Stimulated activated CD4-positive, alpha-beta T cell treated with anti-CD3 and anti-CD28 coated beads, Interleukin-12 subunit alpha, Interleukin-12 subunit beta, amount 100 ng/mL, for 48 hours (primary cell): ENCODE data around the gene TNS3.
"Not testable (repeated sequence)": the region's sequence is repeated elsewhere in the genome, so short reads cannot be mapped to it uniquely, and the experiment has no call there.

Experiments used
- DNase-seq, 3 donors: peaks; one replicate each; pipeline ENCODE4 v3.0.0-alpha.2; 2020; ENCODE audit warnings: low read depth in 2 of 3, low spot score in 1 of 3

Gene TNS3

DNA sequence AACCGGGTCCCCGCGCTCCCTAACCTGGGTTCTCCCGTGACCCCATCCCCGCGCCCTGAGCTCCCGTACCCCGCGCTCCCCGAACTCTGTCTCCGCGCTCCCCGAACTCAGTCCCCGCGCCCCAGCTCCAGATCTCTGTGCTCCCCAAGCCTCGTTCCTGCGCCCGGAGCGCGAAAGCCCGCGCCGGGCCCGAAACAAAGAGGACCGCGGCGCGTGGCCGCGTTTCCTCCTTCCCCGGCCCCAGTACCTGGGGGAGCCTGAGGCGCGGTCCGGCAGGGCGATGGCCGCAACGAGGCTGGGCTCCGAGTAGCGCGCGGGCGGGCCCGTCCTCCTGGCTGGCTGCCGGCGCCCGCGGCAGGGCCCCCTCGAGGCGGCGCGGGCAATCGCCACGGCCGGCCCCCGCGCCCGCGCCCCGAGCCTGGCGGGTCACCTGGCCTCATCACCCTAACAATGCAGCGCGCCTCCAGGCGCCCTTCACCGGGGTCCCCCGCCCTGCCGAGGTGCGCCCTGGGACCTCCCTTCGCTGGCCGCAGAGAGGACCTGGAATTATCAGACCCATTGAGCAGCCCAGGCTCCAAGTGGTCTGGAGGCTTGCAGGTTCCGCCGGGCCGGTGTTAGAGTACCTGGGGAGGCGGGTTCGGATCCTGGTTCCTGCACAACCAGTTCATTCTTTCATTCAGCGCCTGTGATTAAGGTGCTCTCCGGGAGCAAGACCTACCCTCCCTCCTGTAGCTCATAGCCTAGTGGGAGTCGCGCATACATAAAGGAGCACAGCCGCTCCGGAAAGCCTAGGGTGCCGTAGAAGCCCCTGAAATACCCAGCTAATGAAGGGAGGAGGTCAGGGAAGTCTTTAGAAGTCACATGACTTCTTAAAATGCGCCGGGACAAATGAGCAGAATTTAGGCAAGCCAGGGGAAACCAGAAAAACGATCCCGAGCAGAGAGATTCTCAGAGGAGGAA lies at the start of gene TNS3:
TNS3 (minus strand) TSS at position 308 of the 960 bp plus-strand sequence. CDS start 142,475 bp downstream, outside the sequence.
- DNase-seq: no peak

GRCh38 chr7:47631711-47632110 lies 49.8 kb upstream of the TNS3 start:
- DNase-seq: no peak

GRCh38 chr7:47627580-47628283 lies 45.8 kb upstream of the TNS3 start:
- DNase-seq: no peak

GRCh38 chr7:47625861-47626715 lies 44.2 kb upstream of the TNS3 start:
- DNase-seq: no peak

DNA sequence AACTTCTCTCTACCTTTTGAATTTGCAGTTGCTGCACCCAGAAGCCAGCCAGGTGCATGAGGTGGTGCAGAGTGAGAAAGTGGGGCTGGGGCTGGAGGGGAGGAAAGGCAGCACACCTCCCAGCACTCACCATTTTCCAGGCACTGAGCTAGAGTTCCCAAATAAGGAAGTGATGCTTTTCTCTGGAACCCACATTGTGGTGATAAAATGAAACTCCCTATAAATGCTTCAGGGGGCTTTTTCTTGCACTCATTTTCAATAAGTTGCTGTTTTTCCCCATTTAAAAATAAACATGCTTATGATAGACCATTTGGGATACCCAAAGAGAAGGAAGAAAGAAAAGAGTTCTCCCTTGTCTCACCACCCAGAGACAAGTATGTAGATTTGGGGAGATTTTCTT lies 42.8 kb upstream of the TNS3 start:
- no peak for DNase-seq

DNA sequence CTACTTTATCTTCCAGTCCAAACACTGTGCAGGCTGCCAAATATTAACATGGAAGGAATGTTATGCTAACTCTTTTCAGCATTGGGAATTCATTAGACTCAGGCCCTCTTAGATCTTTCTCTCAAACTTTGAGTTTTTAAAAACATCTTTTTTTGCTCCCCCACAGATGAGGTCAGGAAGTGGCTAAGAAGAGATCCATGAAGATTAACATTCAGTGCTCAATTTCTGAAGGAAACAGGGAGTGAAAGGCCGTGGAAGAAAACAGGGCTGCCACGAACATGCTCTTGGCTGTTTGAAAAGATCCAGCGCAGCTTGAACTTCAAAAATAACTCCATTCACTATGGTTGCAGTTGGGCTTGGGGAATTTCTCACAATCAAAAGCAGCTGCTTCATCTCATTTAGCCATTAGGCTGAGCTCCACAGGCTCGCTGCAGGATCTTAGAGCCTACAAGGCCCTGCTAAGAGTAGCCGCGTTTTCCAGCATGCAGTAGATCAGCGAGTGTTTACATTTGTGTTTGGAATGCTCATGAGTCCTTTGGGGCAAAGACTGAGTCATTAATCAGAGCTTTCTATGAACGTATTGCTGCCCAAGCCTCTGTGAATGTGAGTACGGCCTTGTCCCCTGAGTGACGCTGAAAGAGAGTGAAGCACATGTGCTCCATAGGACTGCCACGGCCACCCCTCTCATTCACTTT lies 41.2 kb upstream of the TNS3 start:
- DNase-seq: no peak

GRCh38 chr7:47622586-47622945 lies 40.7 kb upstream of the TNS3 start:
- DNase-seq: no peak

DNA sequence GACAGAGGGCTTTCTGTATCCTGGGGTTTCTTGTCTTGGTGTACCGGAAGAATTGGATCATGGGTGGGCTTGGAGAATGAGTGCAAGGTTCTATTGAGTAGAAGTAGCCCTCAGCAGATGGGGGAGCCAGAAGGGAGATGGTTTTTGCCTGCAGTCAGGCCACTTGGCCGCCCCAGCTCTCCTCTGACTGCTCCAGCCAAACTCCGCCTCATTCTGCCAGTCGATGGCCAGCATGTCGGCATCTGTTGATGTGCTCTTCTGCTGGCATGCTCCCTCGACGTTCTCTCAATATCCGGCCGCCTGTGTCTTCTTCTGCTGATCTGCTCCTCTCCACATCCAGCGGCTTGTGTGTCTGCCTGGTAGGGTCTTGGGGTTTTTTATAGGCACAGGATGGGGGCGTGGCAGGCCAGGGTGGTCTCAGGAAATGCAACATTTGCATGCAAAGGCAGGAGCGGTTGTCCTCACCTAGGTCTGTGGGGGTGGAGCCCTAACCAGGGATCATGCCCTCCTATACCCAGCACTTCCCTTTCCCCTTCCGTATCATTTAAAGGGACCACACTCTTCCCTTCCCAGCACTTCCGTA lies 40.2 kb upstream of the TNS3 start:
- no peak for DNase-seq

GRCh38 chr7:47621347-47621746 lies 39.4 kb upstream of the TNS3 start:
- no peak for DNase-seq

- DNase-seq: no peak
Observed at GRCh38 chr7:47619806-47620205, 37.9 kb upstream of the TNS3 start.

GRCh38 chr7:47617131-47617530 lies 35.2 kb upstream of the TNS3 start:
- no peak for DNase-seq

DNA sequence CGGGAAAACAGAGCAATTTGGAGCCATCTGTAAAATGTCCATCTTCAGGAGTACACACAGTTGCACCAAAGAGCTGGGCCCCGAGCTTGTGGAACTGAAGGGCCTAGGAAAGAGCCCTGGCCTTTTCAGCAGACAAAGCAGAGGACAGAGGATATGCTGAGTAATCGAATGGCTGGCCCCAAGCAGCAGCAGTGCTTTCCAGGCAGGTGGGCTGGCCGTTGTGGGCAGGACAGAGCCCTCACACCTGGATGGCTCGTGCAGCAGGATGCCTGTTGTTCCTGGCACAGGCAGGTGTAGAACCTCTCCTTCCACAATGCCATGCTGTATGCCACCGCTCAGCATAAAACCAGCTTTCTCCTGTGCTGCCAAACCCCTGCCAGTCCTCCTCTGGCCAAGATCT lies 32.5 kb upstream of the TNS3 start:
- DNase-seq: no peak

GRCh38 chr7:47611045-47611511 lies 29.2 kb upstream of the TNS3 start:
- DNase-seq: no peak

DNA sequence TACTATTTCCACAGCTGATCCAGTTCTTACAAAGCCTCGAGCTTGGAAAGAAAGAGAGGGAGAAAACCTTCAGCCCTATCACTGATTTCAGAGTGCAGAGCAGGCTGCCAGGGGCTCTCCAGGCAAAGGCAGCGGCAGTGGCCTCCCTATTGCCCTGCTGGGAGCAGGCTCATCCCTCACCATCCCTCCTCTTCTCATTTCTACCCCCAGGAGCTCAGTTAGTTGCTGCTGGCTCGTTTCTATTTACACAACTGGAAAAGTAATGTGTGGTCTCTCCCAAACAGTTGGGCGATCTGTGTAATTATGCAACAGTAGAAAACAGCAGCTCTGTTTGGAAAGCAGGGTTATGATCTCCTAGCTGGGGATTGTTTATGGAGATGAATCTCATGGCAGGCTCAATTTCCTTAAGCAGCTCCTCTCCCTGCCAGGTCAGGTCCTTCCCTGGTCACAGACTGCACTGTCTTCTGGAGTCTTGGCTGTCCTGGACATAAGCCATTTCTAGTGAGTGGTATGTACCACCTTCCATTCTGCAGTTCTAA lies 28.7 kb upstream of the TNS3 start:
- no peak for DNase-seq

DNA sequence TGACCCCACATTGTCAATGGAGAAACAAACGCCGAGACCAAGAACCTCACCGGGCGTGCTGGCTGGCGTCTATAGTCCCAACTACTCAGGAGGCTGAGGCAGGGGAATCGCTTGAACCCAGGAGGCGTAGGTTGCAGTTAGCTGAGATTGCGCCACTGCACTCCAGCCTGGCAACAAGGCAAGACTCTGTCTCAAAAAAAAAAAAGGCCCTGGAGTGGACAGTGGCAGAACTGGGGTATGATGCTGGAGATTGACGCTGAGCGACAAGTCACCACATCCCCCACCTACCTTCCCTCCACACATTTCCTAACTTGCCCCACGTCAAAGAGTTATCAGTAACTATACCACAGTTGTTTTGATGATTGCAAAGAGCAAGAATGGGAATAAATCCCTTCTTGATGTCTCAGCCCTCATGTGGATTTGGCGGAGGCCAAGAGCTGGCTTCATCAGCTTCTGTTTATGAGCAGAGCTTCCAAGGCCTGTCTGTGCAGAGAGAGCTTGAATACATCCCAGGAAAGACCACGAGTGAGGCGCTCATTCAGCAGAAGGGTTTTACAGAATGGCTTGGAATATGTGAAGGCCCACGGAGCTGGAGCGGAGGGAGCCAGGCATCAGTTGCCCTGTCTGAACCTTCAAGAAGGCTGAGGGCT lies 28.0 kb upstream of the TNS3 start:
- DNase-seq: no peak

DNA sequence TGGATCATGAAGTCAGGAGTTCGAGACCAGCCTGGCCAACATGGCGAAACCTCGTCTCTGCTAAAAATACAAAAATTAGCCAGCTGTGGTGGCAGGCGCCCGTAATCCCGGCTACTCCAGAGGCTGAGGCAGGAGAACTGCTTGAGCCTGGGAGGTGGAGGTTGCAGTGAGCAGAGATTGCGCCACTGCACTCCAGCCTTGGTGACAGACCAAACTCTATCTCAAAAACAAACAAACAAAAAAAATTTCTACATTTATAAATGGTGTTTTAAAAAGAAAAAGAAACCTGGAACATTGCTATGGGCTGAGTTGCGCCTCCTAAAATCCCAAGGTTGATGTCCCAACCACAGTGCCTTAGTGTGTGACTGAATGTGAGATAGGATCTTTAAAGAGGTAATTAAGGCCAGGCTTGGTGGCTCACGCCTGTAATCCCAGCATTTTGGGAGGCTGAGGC lies 24.7 kb upstream of the TNS3 start:
- DNase-seq: not testable (repeated sequence)

GRCh38 chr7:47605816-47606575 lies 24.1 kb upstream of the TNS3 start:
- DNase-seq: no peak

- DNase-seq: no peak
Observed at GRCh38 chr7:47604496-47604890, 22.6 kb upstream of the TNS3 start.
